OCI-LY7 (cell line): Measurements from ENCODE around the gene NDUFS6. TPM values are rescaled to one million over a fixed set of nuclear protein-coding genes. Genes with fewer than 3 reads are reported as not detected.

Experiments used
- BruUV-seq: library from RNA; stranded (reverse); fragments of 400-500 nt; replicated peaks from 2 replicates; lab custom pipeline; 2021; lab: Mats Ljungman, UMichigan
- CTCF ChIA-PET: fragments of 300-600 bp; sonication (Branson Sonifier 250); formaldehyde crosslinking; loops from one replicate; lab custom pipeline; 2022; ENCODE audit warnings: antibody characterized with exemption; ENCODE audit not compliant: unreplicated experiment; lab: Charles Lee
- POLR2A ChIA-PET: fragments of 300-600 bp; sonication (Branson Sonifier 250); formaldehyde crosslinking; loops from one replicate; lab custom pipeline; 2022; ENCODE audit warnings: antibody characterized with exemption; lab: Charles Lee
- DNase-seq: peaks from one replicate; pipeline ENCODE4 v3.0.0-alpha.2; 2015; ENCODE audit warnings: low spot score
- H2AFZ ChIP-seq: fragments of 200-600 bp; sonication (generic), shearing (Covaris generic); 2 replicates; pipeline ENCODE4 v1.6.1; 2014; ENCODE audit warnings: mild to moderate bottlenecking, antibody characterized with exemption, low read length, moderate library complexity
- H3K27ac ChIP-seq: fragments of 200-600 bp; sonication (generic); 2 replicates; pipeline ENCODE4 v1.5.1; 2014; ENCODE audit warnings: mixed run types, low read depth, mild to moderate bottlenecking, moderate library complexity, low read length, inconsistent platforms; ENCODE audit not compliant: poor library complexity, severe bottlenecking
- H3K36me3 ChIP-seq: fragments of 200-600 bp; sonication (generic); 2 replicates; pipeline ENCODE4 v1.6.1; 2014; ENCODE audit warnings: mild to moderate bottlenecking, antibody characterized with exemption, low read length, moderate library complexity, mixed read lengths; ENCODE audit not compliant: insufficient read depth
- H3K4me1 ChIP-seq: fragments of 200-600 bp; sonication (generic); 2 replicates; pipeline ENCODE4 v1.5.1; 2014; ENCODE audit warnings: mild to moderate bottlenecking, low read length; ENCODE audit not compliant: insufficient read depth, poor library complexity, severe bottlenecking
- H3K4me2 ChIP-seq: fragments of 200-600 bp; sonication (generic); 2 replicates; pipeline ENCODE4 v1.6.1; 2014; ENCODE audit warnings: mild to moderate bottlenecking, low read length
- H3K4me3 ChIP-seq: fragments of 200-600 bp; sonication (generic); 2 replicates; pipeline ENCODE4 v1.5.1; 2014; ENCODE audit warnings: mild to moderate bottlenecking, low read depth, low read length; ENCODE audit not compliant: poor library complexity, severe bottlenecking
- H3K79me2 ChIP-seq: fragments of 200-600 bp; sonication (generic); 2 replicates; pipeline ENCODE4 v1.6.1; 2016; ENCODE audit warnings: low read depth, mild to moderate bottlenecking, low read length, moderate library complexity, mixed read lengths; ENCODE audit not compliant: insufficient read depth
- H3K9me2 ChIP-seq: fragments of 200-600 bp; sonication (generic); 2 replicates; pipeline ENCODE4 v1.6.1; 2016; ENCODE audit warnings: mild to moderate bottlenecking, low read length, mixed read lengths; ENCODE audit not compliant: insufficient read depth
- H3K9me3 ChIP-seq: fragments of 200-600 bp; sonication (generic); 2 replicates; pipeline ENCODE4 v1.6.1; 2014; ENCODE audit warnings: mild to moderate bottlenecking, mixed run types, low read length, mixed read lengths
- H4K20me1 ChIP-seq: fragments of 200-600 bp; sonication (generic); 2 replicates; pipeline ENCODE4 v1.6.1; 2014; ENCODE audit warnings: mild to moderate bottlenecking, antibody characterized with exemption, low read length, moderate library complexity, mixed read lengths; ENCODE audit not compliant: insufficient read depth
- EZH2phosphoT487 ChIP-seq: fragments of 200-600 bp; sonication (generic); IDR thresholded peaks from 2 replicates; pipeline ENCODE4 v1.6.1; 2018; ENCODE audit warnings: low read depth, borderline replicate concordance, mild to moderate bottlenecking, mixed run types, antibody characterized with exemption, low read length, moderate library complexity, mixed read lengths
- intact Hi-C: fragments of 100-400 bp; cut with micrococcal nuclease; formaldehyde crosslinking; loops from one replicate; pipeline ENCODE4 v1.10.0; 2022; ENCODE audit not compliant: unreplicated experiment
- total RNA-seq, 2 experiments: library from RNA; depleted of rRNA in 1 of 2; stranded (reverse); fragments of >200 nt in 1 of 2; shearing (Covaris generic) in 1 of 2; gene quantifications; 2 replicates each; pipeline ENCODE4 v1.2.3, GENCODE V29; 2014 to 2022
- TF ChIP-seq, protein P1 (sequence below): fragments of 200-600 bp; sonication (generic); conservative IDR thresholded peaks from 2 replicates; pipeline ENCODE4 v1.5.1; 2014; ENCODE audit warnings: mild to moderate bottlenecking, antibody characterized with exemption, low read length, moderate library complexity, mixed read lengths

Gene NDUFS6
- total RNA-seq, 2 experiments from 2014 or later: 41.5 to 58.7 TPM

DNA sequence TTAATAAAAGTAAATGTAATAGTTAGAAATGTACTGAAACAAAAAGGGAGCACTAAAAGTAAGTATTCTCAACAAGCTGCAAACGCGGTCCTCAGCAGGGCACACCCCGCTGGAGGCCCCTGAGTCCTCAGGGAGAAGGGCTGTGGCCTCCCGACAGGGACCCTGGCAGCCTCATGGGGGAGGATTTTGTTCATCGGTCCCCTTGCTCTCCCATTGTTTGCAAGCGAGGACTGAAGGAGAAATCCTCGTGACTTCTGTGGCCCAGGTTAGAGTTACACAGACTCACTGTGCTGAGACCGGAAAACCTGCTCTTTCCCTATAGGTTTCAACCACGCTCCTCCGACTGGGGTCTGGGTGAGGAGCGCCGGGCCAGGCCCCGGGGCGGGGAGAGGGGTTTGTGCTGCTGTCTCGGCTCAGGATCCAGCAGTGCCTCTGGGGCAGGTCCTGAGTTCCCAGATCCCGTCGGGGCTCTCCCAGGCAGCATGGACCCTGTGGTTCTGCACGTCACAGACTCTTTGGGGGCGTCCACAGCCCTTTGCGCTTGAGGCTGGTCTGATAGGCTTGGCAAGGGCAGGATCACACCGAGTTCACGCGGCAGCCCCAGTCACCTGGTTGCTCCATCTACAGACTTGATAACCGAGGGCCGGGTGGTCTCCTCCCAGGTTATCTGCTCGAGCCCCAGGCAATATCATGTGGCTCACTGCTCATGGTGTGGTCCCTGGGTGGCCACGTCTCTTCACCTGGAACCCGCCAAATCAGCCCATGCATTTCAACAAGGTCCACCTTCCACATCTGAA, 40.4 kb upstream of the NDUFS6 start:
- H3K36me3 ChIP-seq: no peaks in the 10 kb centered on the region
- POLR2A ChIA-PET: no interaction called here
- H3K9me3 ChIP-seq: no peaks in the 10 kb centered on the region
- H4K20me1 ChIP-seq: no peaks in the 10 kb centered on the region
- H3K4me3 ChIP-seq: no peak overlapping the region
- H3K4me1 ChIP-seq: peaks cover 21% of the 10 kb centered on the region
- no peak overlapping the region for H2AFZ ChIP-seq
- H3K79me2 ChIP-seq: no peaks in the 10 kb centered on the region
- TF ChIP-seq, protein P1, sequence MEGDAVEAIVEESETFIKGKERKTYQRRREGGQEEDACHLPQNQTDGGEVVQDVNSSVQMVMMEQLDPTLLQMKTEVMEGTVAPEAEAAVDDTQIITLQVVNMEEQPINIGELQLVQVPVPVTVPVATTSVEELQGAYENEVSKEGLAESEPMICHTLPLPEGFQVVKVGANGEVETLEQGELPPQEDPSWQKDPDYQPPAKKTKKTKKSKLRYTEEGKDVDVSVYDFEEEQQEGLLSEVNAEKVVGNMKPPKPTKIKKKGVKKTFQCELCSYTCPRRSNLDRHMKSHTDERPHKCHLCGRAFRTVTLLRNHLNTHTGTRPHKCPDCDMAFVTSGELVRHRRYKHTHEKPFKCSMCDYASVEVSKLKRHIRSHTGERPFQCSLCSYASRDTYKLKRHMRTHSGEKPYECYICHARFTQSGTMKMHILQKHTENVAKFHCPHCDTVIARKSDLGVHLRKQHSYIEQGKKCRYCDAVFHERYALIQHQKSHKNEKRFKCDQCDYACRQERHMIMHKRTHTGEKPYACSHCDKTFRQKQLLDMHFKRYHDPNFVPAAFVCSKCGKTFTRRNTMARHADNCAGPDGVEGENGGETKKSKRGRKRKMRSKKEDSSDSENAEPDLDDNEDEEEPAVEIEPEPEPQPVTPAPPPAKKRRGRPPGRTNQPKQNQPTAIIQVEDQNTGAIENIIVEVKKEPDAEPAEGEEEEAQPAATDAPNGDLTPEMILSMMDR: no peak
- TF ChIP-seq EZH2phosphoT487: no peak
- CTCF ChIA-PET: interaction anchor here (0.5 kb wide), 1 partner anchor 220 kb away, joined by 3 read pairs; no protein-coding TSS in a partner anchor
- no peak for DNase-seq
- H3K27ac ChIP-seq: no peak overlapping the region
- intact Hi-C loops: loop anchor here (10.0 kb wide), 2 partner anchors 114 to 394 kb away; no protein-coding TSS in a partner anchor
- H3K9me2 ChIP-seq: no peaks in the 10 kb centered on the region
- BruUV-seq: no TSS peak
- no peak overlapping the region for H3K4me2 ChIP-seq

DNA sequence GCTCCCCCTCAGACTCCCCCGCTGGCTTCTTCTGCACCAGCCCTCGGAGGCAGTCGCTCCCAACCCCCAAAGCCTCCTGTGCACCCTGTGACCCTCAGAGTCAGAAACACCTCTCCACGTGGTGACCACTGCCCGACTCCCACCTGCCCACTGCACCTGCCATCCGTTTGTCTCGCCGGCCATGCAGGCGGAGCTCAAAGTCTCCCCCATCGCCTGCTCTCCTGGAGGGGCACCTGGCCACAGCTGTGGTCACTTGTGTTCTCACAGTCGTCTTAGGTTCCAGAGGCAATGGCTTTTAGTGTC, 39.8 kb upstream of the NDUFS6 start:
- Histone ChIP-seq H3K79me2 (no peaks in the 10 kb centered on the region), H3K4me1 (peaks cover 21% of the 10 kb centered on the region), H3K4me2 (no peak overlapping the region), H4K20me1 (no peaks in the 10 kb centered on the region), H3K27ac (no peak overlapping the region), H2AFZ (no peak overlapping the region), H3K36me3 (no peaks in the 10 kb centered on the region), H3K4me3 (no peak overlapping the region), H3K9me2 (no peaks in the 10 kb centered on the region), H3K9me3 (no peaks in the 10 kb centered on the region)
- intact Hi-C loops: loop anchor here (10.0 kb wide), 2 partner anchors 113 to 393 kb away; no protein-coding TSS in a partner anchor
- CTCF ChIA-PET: interaction anchor here (0.5 kb wide), 1 partner anchor 220 kb away, joined by 3 read pairs; no protein-coding TSS in a partner anchor
- POLR2A ChIA-PET: no interaction called here
- no peak for TF ChIP-seq EZH2phosphoT487
- TF ChIP-seq, protein P1: no peak
- no peak for DNase-seq
- BruUV-seq: no TSS peak
